Endothelial cell of umbilical vein (primary cell): Measurements from ENCODE around the gene PDE1C. TPM values are rescaled to one million over a fixed set of nuclear protein-coding genes. Genes with fewer than 3 reads are reported as not detected.
"Not testable (repeated sequence)": the region's sequence is repeated elsewhere in the genome, so short reads cannot be mapped to it uniquely, and the experiment has no call there.

Experiments
- BruUV-seq: library from RNA; stranded (reverse); fragments of 400-500 nt; replicated peaks from 2 replicates; lab custom pipeline; 2021; lab: Mats Ljungman, UMichigan
- CTCF ChIA-PET: fragments of 300-600, 350-600 bp; sonication (Branson Sonifier 250); formaldehyde crosslinking; loops from one replicate; lab custom pipeline; 2021; ENCODE audit warnings: antibody characterized with exemption, inconsistent platforms; lab: Charles Lee
- POLR2A ChIA-PET: fragments of 300-600, 350-600 bp; sonication (Branson Sonifier 250); formaldehyde crosslinking; loops from one replicate; lab custom pipeline; 2021; ENCODE audit warnings: antibody characterized with exemption, inconsistent platforms; lab: Charles Lee
- DNase-seq: peaks from one replicate; pipeline ENCODE4 v3.0.0-alpha.2; 2011; ENCODE audit warnings: low read depth, low spot score
- FAIRE-seq: peaks from 2 replicates; lab custom pipeline; 2011; peaks lifted over from hg19 to GRCh38; lab: Jason Lieb, UNC
- H2AFZ ChIP-seq: 2 replicates; pipeline ENCODE4 v1.6.0; 2012; ENCODE audit warnings: low read depth, low read length, control low read depth, inconsistent platforms
- H3K27ac ChIP-seq: 2 replicates; pipeline ENCODE4 v1.5.1; 2011; ENCODE audit warnings: low read depth, mild to moderate bottlenecking, control low read depth, low read length, moderate library complexity; ENCODE audit not compliant: insufficient read depth
- H3K27me3 ChIP-seq, 2 experiments: 2 replicates each; pipeline versions ENCODE4 v1.6.0 to v1.6.1; 2011; ENCODE audit warnings: low read length in 2 of 2, mixed read lengths in 1 of 2; ENCODE audit not compliant: control insufficient read depth in 2 of 2, insufficient read depth in 2 of 2
- H3K36me3 ChIP-seq, 2 experiments: 2 replicates in 1 of 2; 3 replicates in 1 of 2; pipeline ENCODE4 v1.5.1; 2011; ENCODE audit warnings: low read length in 2 of 2, mild to moderate bottlenecking in 1 of 2, moderate library complexity in 1 of 2; ENCODE audit not compliant: control insufficient read depth in 2 of 2, insufficient read depth in 2 of 2; ENCODE audit errors: extremely low read depth in 1 of 2
- H3K4me1 ChIP-seq: 3 replicates; pipeline ENCODE4 v1.5.1; 2011; ENCODE audit warnings: mild to moderate bottlenecking, low read length; ENCODE audit not compliant: control insufficient read depth, insufficient read depth; ENCODE audit errors: extremely low read depth
- H3K4me2 ChIP-seq: 2 replicates; pipeline ENCODE4 v1.6.1; 2011; ENCODE audit warnings: low read length, control low read depth, mixed read lengths; ENCODE audit not compliant: insufficient read depth
- H3K4me3 ChIP-seq, 3 experiments: fragments of 200-600 bp in 1 of 3; sonication (generic), shearing (Covaris generic) in 1 of 3; replicated peaks in 1 of 3; 2 replicates each; pipeline ENCODE4 v1.5.1; 2011 to 2016; ENCODE audit warnings: control low read depth in 3 of 3, low read length in 3 of 3, mild to moderate bottlenecking in 2 of 3, inconsistent platforms in 1 of 3, low read depth in 1 of 3, moderate library complexity in 1 of 3; ENCODE audit not compliant: insufficient read depth in 1 of 3
- H3K79me2 ChIP-seq: 2 replicates; pipeline ENCODE4 v1.6.0; 2012; ENCODE audit warnings: low read length, inconsistent platforms; ENCODE audit not compliant: control insufficient read depth, insufficient read depth
- H3K9ac ChIP-seq: replicated peaks from 2 replicates; pipeline ENCODE3; 2011; ENCODE audit warnings: low read length, control low read depth; ENCODE audit not compliant: insufficient read depth; ENCODE audit errors: extremely low read depth
- H3K9me1 ChIP-seq: replicated peaks from 3 replicates; pipeline ENCODE4 v1.6.0; 2011; ENCODE audit warnings: mild to moderate bottlenecking, low read length; ENCODE audit not compliant: control insufficient read depth, insufficient read depth; ENCODE audit errors: extremely low read depth
- H3K9me3 ChIP-seq: replicated peaks from 2 replicates; pipeline ENCODE4 v1.5.1; 2012; ENCODE audit warnings: low read length, inconsistent platforms; ENCODE audit not compliant: control insufficient read depth, insufficient read depth
- H4K20me1 ChIP-seq: replicated peaks from 2 replicates; pipeline ENCODE3; 2011; ENCODE audit warnings: mild to moderate bottlenecking, low read length; ENCODE audit not compliant: control insufficient read depth, insufficient read depth; ENCODE audit errors: extremely low read depth
- CTCF ChIP-seq, 2 donors: IDR thresholded peaks; 1 replicate in 1 of 2; 2 replicates in 1 of 2; pipeline ENCODE4 v1.5.1; 2011; ENCODE audit warnings: low read length in 2 of 2, mild to moderate bottlenecking in 2 of 2, moderate library complexity in 2 of 2, control low read depth in 1 of 2, inconsistent platforms in 1 of 2, low read depth in 1 of 2; ENCODE audit not compliant: insufficient read depth in 1 of 2; ENCODE audit errors: extremely low read depth in 1 of 2
- EZH2 ChIP-seq: IDR thresholded peaks from 2 replicates; pipeline ENCODE4 v1.6.1; 2012; ENCODE audit warnings: borderline replicate concordance, low read depth, mild to moderate bottlenecking, moderate library complexity, low read length, inconsistent platforms; ENCODE audit not compliant: severe bottlenecking
- FOS ChIP-seq: IDR thresholded peaks from 2 replicates; pipeline ENCODE4 v1.6.1; 2011; ENCODE audit warnings: mild to moderate bottlenecking, low read length, moderate library complexity, borderline replicate concordance; ENCODE audit not compliant: insufficient read depth
- GATA2 ChIP-seq: IDR thresholded peaks from 2 replicates; pipeline ENCODE4 v1.7.0; 2011; ENCODE audit warnings: low read depth, mild to moderate bottlenecking, moderate library complexity, mixed read lengths, low read length; ENCODE audit not compliant: insufficient read length, insufficient read depth
- JUN ChIP-seq: IDR thresholded peaks from 2 replicates; pipeline ENCODE4 v1.6.1; 2011; ENCODE audit warnings: borderline replicate concordance, low read depth; ENCODE audit not compliant: insufficient read length, insufficient read depth
- MAX ChIP-seq: IDR thresholded peaks from 2 replicates; pipeline ENCODE4 v1.6.1; 2011; ENCODE audit not compliant: insufficient read depth, insufficient read length
- MYC ChIP-seq: IDR thresholded peaks from one replicate; pipeline ENCODE4 v1.6.1; 2011; ENCODE audit warnings: mild to moderate bottlenecking, low read depth, low read length
- POLR2A ChIP-seq: IDR thresholded peaks from 2 replicates; pipeline ENCODE4 v1.6.1; 2012; ENCODE audit warnings: low read depth, mild to moderate bottlenecking, control low read depth, low read length
- POLR2AphosphoS5 ChIP-seq: IDR thresholded peaks from 2 replicates; pipeline ENCODE4 v1.6.1; 2012; ENCODE audit warnings: low read depth, mild to moderate bottlenecking, control low read depth, low read length, moderate library complexity; ENCODE audit not compliant: insufficient read depth
- dilution Hi-C: fragments of 300-500 bp; cut with MboI; formaldehyde crosslinking; loops from one replicate; pipeline ENCODE4 v1.15.0; 2019; ENCODE audit warnings: low sequenced_read_pairs; ENCODE audit not compliant: extremely low pct_ligation_motif_present
- intact Hi-C: fragments of 100-400 bp; cut with micrococcal nuclease; formaldehyde crosslinking; loops from one replicate; pipeline ENCODE4 v1.10.0; 2022
- polyA plus RNA-seq, 4 experiments: library from polyadenylated mRNA; depleted of rRNA in 3 of 4; stranded (reverse) in 3 of 4; unstranded in 1 of 4; fragments of >200 nt; gene quantifications; 2 replicates each; pipeline versions ENCODE4 v1.2.1 to v1.2.3, GENCODE V29; 2011 to 2012; ENCODE audit warnings: missing spikeins in 1 of 4
- total RNA-seq: library from RNA; stranded (reverse); gene quantifications from 2 replicates; pipeline ENCODE4 v1.2.3, GENCODE V29; 2021

PDE1C gene
- total and polyA plus RNA-seq, 2 donors (not counting 3 experiments of a cell fraction or from before 2014, with no cell fraction given), result 0.90 to 3.1 TPM

- H4K20me1 ChIP-seq, H3K9me3 ChIP-seq, CTCF ChIA-PET, H3K79me2 ChIP-seq, H3K27ac ChIP-seq, H3K4me2 ChIP-seq, H3K36me3 ChIP-seq, DNase-seq, H2AFZ ChIP-seq, H3K9me1 ChIP-seq, H3K27me3 ChIP-seq, H3K9ac ChIP-seq, intact Hi-C loops, dilution Hi-C loops, POLR2A ChIA-PET, H3K4me1 ChIP-seq, H3K4me3 ChIP-seq, BruUV-seq, FAIRE-seq: not testable (repeated sequence)
These were observed 56.7 kb downstream of the PDE1C start for GRCh38 chr7:32013471-32013870.

- H3K9ac ChIP-seq, result no peak overlapping the region
- no peaks in the 10 kb centered on the region for H4K20me1 ChIP-seq
- no peaks in the 10 kb centered on the region for H3K79me2 ChIP-seq
- no peaks in the 10 kb centered on the region for H3K4me1 ChIP-seq
- H3K4me2 ChIP-seq, result no peak overlapping the region
- ChIA-PET POLR2A (interaction anchor here (0.7 kb wide), 1 partner anchor 46 kb away, joined by 4 read pairs; no protein-coding TSS in a partner anchor), CTCF (interaction anchor here (1.4 kb wide), 1 partner anchor 55 kb away, joined by 3 read pairs; no protein-coding TSS in a partner anchor)
- no peaks in the 10 kb centered on the region for H3K36me3 ChIP-seq
- no TSS peak for BruUV-seq
- H3K4me3 ChIP-seq, result no peak overlapping the region
- no peaks in the 10 kb centered on the region for H3K9me3 ChIP-seq
- dilution Hi-C loops (no loop called here), intact Hi-C loops (no loop called here)
- H3K27me3 ChIP-seq, result no peaks in the 10 kb centered on the region
- TF ChIP-seq JUN, result no peak
- no peak for TF ChIP-seq EZH2
- no peak for TF ChIP-seq POLR2AphosphoS5
- no peak for TF ChIP-seq FOS
- no peak for TF ChIP-seq POLR2A
- TF ChIP-seq CTCF (IDR thresholded peaks at IDR 0.05; ENCODE audit: extremely low read depth in 1 of 2, insufficient read depth in 1 of 2, low read depth in 1 of 2, low read length in 2 of 2), result no peak
- no peak for TF ChIP-seq MAX
- TF ChIP-seq GATA2, result no peak
- TF ChIP-seq MYC, result no peak
- H2AFZ ChIP-seq, result no peak overlapping the region
- no peak overlapping the region for H3K27ac ChIP-seq
- DNase-seq, result no peak
- no peaks in the 10 kb centered on the region for H3K9me1 ChIP-seq
- no peak for FAIRE-seq
These were observed 64.6 kb downstream of the PDE1C start for GRCh38 chr7:32005577-32005976.
